Stimulated activated naive CD4-positive, alpha-beta T cell treated with Interleukin-2 at 50 U/mL for 16 hours (primary cell): Measurements from ENCODE around the gene DDX59.
"Not testable (repeated sequence)": the region's sequence is repeated elsewhere in the genome, so short reads cannot be mapped to it uniquely, and the experiment has no call there.

Experiments
- DNase-seq: peaks from one replicate; lab custom pipeline; 2025; lab: John Stamatoyannopoulos, UW

DDX59 gene

GRCh38 chr1:200670242-200671118, 773 bp upstream of the DDX59 start:
- peak; percentile 14 for DNase-seq

DNA sequence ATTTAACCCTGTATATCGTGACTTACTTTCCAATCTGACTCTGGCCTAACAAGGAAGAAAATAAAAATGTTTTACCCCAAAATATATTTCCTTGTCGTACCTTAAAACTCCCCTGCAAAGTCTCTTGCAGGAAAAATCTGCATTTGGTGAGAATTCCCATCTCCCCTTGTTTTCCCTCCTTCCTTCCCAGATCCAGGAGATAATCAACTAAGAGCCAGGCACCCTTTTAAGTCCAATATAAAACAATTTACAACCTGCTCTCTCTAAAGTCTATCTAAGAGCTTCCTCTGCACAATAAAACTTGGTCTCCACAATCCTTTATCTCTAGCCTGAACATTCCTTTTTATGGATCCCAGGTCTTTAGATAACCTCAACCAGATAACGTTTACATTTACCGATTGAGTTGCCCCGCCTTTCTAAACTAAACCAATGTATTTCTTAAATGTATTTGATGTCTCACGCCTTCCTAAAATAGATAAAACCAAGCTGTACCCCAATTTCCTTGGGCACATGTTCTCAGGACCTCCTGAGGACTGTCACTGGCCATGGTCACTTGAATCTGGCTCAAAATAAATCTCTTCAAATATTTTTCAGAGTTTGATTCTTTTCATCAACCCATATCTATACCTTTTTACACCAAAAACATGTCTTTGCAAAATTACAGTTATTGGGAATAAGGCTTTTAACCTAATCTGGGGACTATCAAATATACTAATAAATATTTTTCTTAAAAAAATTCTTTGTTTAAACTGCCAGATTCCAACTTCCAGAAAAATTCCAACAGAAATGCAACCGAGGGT, 993 bp downstream of the DDX59 start:
- no peak for DNase-seq

GRCh38 chr1:200666309-200666708, 3.4 kb downstream of the DDX59 start:
- DNase-seq: no peak

- DNase-seq: no peak
These were observed 3.8 kb downstream of the DDX59 start for GRCh38 chr1:200665861-200666260.

GRCh38 chr1:200660719-200661118, 9.0 kb downstream of the DDX59 start:
- DNase-seq: no peak

DNA sequence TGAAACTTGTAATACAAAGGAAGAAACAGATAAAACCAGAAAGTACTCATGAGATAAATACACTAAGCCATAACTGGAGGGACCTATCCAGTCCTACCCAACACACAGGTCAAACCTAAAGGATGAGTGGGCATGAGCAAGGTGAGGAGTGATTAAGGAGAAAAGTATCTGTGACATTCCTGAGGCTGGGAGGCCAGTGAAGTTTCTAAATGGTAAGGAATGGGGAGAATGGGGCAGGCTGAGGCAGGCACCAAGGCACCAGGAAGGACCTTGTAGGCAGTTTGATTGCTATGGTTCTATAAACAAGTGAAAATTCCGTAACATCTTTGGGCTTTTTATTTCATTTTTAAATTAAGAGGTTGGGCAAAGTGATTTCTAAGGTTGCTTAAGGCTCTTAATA, 10.4 kb downstream of the DDX59 start:
- no peak for DNase-seq

DNA sequence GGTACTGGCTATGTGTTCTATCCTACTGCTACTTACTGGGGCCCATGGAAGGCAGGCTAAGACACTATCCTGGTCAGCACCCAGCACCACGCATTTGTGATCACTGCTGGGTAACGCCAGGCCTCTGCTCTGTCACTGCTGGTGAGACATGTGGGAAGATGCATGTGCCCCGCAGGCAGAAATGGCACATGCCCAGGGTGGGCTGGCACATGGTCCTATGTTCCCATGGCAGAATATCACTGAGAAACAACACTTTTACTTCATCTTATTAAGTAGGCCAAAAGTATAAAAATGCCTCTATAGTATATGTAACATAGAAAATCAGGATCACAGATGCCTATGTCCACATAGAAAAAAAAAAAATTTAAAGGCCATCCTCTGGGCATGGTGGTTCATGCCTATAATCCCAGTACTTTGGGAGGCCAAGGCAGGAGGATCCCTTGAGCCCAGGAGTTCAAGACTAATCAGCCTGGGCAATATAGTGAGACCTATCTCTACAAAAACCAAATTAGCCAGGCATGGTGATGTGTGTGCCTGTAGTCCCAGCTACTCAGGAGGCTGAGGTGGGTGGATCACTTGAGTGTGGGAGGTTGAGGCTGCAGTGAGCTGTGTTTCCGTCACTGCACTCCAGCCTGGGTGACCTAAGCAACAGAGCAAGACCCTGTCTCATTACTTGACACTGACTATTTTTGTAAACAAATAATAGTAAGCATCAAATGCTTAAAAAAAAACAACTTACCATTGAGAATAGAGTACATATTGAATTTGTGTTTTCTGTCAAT, 11.5 kb downstream of the DDX59 start:
- DNase-seq: no peak

GRCh38 chr1:200654660-200655059, 15.0 kb downstream of the DDX59 start:
- DNase-seq: no peak

DNA sequence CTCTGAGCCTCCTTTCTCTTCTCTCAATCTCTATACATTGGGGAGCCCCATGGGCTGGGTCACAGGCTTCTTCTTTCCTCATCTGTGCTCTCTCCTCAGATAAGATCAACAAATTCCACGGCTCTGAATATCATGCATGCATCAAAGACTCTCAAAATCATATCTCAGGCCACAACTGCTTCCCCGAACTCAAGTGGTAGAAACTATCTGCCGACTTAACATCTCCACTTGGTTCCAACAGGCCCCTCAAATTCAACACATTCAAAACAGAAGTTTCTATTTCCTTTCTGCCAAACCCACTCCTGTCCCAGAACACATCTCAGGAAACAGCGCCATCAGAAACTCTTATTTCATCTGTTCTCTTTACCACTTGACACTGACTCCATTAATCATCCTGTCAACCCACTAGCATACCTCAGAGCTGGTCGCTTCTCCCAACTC, 16.7 kb downstream of the DDX59 start:
- no peak for DNase-seq

- no peak for DNase-seq
These were observed 17.3 kb downstream of the DDX59 start for GRCh38 chr1:200652378-200652777.

DNA sequence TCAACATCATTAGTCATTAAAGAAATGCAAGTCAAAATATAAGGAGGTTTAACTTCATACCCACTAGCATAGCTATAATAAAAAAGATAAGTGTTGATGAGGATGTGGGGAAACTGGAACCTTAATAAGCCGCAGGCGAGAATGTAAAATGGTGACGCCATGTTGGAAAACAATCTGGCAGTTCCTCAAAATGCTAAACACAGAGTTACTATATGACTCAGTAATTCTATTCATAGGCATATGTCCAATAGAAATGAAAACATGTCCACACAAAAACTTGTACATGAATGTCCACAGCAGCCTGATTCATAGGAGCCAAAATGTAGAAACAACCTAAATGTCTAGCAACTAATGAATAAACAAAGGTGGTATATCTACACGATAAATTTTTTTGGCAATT, 23.2 kb downstream of the DDX59 start:
- DNase-seq: no peak

DNA sequence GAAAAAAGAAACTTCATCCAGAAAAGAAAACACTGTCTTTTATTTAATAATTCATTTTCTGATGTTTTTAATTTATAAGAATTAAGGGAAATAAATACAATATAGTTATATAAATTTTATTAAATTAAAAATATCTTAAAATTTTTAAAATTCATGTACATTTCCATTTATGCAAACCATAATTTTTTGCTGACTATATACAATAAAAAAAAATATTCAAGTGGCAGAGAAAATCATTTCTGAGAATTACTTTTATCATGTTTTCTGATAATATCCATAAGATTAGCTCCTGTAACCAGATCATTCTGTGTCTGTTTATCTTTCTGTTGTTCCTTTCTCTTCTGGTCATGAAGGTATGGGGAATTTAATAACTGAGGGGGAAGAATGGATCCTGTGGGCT, 25.7 kb downstream of the DDX59 start:
- DNase-seq: no peak

- DNase-seq: no peak
These were observed 27.2 kb downstream of the DDX59 start for GRCh38 chr1:200642481-200642880.

GRCh38 chr1:200640963-200641401, 28.7 kb downstream of the DDX59 start:
- DNase-seq: no peak

DNA sequence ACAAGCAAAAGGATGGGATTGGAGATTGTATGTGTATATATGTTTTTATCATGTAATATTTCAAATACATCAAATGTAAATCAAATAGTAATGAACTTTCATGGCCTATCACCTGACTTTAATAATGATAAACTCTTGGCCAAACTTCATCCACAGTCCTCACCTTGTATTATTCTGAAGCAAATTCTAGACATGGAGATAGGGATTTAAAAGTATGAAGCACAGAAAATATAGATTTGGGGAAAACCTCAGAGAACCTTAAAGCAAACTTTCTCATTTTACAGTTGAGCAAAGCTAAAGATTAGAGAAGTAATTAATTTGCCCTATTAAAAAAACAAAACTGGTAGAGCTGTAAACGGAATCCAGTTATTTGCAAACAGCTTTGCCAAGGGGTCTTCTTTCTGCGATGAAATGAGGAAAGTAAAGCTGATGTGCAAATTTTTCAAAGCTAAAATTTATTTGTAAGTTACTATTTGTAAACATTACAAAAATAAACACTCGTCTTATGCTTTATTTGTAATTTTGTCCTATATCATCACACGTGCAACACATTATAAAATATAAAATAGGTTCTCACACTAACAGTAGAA, 29.2 kb downstream of the DDX59 start:
- no peak for DNase-seq

DNA sequence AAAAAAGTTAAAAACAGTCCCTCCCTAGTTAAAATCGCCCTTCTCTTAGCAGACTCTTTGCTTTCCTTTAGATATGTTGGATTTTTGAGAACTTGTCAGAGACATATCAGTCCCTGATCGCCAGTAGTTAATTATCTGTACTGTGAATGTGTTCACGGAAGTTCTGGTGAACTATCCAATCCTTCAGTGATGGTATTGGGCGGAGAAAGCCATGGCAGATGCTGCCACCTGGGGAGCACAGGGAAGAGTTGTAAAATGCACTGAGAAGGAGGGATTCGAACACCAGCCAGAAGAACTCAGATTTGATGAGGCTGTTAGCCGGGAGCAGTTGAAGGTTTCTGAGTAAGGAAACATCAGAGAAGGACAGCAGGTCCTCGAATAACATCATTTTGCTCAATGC, 31.6 kb downstream of the DDX59 start:
- no peak for DNase-seq

DNA sequence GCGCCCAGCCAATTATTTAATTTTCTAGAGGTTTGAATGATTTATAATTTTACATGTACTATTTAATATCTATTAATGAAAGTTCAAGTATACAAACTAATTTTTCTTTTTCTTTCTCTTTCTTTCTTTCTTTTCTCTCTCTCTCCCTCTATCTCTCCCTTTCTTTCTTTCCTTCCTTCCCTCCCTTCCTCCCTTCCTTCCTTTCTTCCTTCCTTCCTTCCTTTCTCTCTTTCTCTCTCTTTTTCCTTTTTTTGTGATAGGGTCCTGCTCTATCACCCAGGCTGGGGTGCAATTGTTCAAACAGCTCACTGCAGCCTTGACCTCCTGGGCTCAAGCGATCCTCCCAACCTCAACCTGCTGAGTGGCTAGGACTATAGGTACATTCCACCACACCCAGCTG, 33.0 kb downstream of the DDX59 start:
- no peak for DNase-seq

GRCh38 chr1:200634261-200635122, 35.2 kb downstream of the DDX59 start:
- DNase-seq: no peak

- DNase-seq: no peak
These were observed 38.3 kb downstream of the DDX59 start for GRCh38 chr1:200631375-200631774.

- not testable (repeated sequence) for DNase-seq
These were observed 39.2 kb downstream of the DDX59 start for GRCh38 chr1:200630515-200630899.
